Hematopoietic multipotent progenitor cell treated with erythropoietin and hydrocortisone succinate and interleukin-3 and kit ligand, for 15 days (in vitro differentiated cells): Measurements from ENCODE around the gene OPN1MW2.
"Not testable (repeated sequence)": the region's sequence is repeated elsewhere in the genome, so short reads cannot be mapped to it uniquely, and the experiment has no call there.

Experiments used
- DNase-seq: peaks from one replicate; pipeline ENCODE4 v3.0.0-alpha.2; 2015; ENCODE audit warnings: low spot score

OPN1MW2 gene

GRCh38 chrX:154269245-154269644 lies 49.7 kb downstream of the OPN1MW2 start:
- not testable (repeated sequence) for DNase-seq
